HCT116 (cell line): ENCODE results near the gene RMND5A. TPM values are rescaled to one million over a fixed set of nuclear protein-coding genes. Genes with fewer than 3 reads are reported as not detected.

ENCODE experiments used
- ATAC-seq: fragments of 200-7000 bp; cut with Tn5 transposase; 2 replicates; pipeline ENCODE4 v1.9.1; 2020; ENCODE audit warnings: mild to moderate bottlenecking, moderate library complexity
- BruUV-seq: library from RNA; stranded (reverse); fragments of 400-500 nt; replicated peaks from 2 replicates; lab custom pipeline; 2021; lab: Mats Ljungman, UMichigan
- CTCF ChIA-PET: fragments of 300-600 bp; sonication (Branson Sonifier 250); formaldehyde crosslinking; loops from one replicate; lab custom pipeline; 2021; ENCODE audit warnings: antibody characterized with exemption; lab: Charles Lee
- POLR2A ChIA-PET: fragments of 300-600, 350-600 bp; sonication (Branson Sonifier 250); formaldehyde crosslinking; loops from one replicate; lab custom pipeline; 2021; ENCODE audit warnings: antibody characterized with exemption; lab: Charles Lee
- RAD21 ChIA-PET, 2 experiments: fragments of 300-600 bp; sonication (Branson Sonifier 250); formaldehyde crosslinking; loops; one replicate each; lab custom pipeline; 2023; ENCODE audit warnings: low total read pairs in 2 of 2; ENCODE audit not compliant: uncharacterized antibody in 2 of 2, unreplicated experiment in 2 of 2, low non-redundant PET in 1 of 2; lab: Charles Lee
- DNase-seq: peaks from one replicate; pipeline ENCODE4 v3.0.0-alpha.2; 2010; ENCODE audit warnings: low read depth, low spot score
- H2AFZ ChIP-seq: fragments of 200-600 bp; shearing (Covaris generic), sonication (generic); 2 replicates; pipeline ENCODE4 v1.6.1; 2017; ENCODE audit warnings: low read depth, mixed run types, mixed read lengths, antibody characterized with exemption, low read length; ENCODE audit not compliant: poor library complexity, severe bottlenecking
- H3K27ac ChIP-seq: 2 replicates; pipeline ENCODE4 v1.5.1; 2012; ENCODE audit warnings: low read depth, low read length
- H3K27me3 ChIP-seq: fragments of 200-600 bp; sonication (generic); 2 replicates; pipeline ENCODE4 v1.6.1; 2016; ENCODE audit warnings: mixed run types, low read length, mixed read lengths; ENCODE audit not compliant: insufficient read depth
- H3K36me3 ChIP-seq, 2 experiments: fragments of 200-500 bp in 1 of 2; fragments of 200-600 bp in 1 of 2; sonication (Bioruptor generic) in 1 of 2; sonication (generic) in 1 of 2; 2 replicates each; pipeline versions ENCODE4 v1.5.1 to v1.6.1; 2014 to 2016; ENCODE audit warnings: low read length in 2 of 2, inconsistent platforms in 1 of 2, mixed read lengths in 1 of 2, mixed run types in 1 of 2; ENCODE audit not compliant: insufficient read depth in 2 of 2, control insufficient read depth in 1 of 2
- H3K4me1 ChIP-seq, 2 experiments: fragments of 200-600 bp in 1 of 2; sonication (generic) in 1 of 2; 2 replicates each; pipeline versions ENCODE4 v1.5.1 to v1.6.1; 2012 to 2017; ENCODE audit warnings: low read length in 2 of 2, inconsistent platforms in 1 of 2, mild to moderate bottlenecking in 1 of 2, mixed read lengths in 1 of 2, mixed run types in 1 of 2, moderate library complexity in 1 of 2; ENCODE audit not compliant: insufficient read depth in 2 of 2, control insufficient read depth in 1 of 2
- H3K4me2 ChIP-seq: fragments of 200-600 bp; sonication (generic); 2 replicates; pipeline ENCODE4 v1.6.1; 2017; ENCODE audit warnings: mixed run types, low read length, mixed read lengths
- H3K4me3 ChIP-seq, 2 experiments: fragments of 200-600 bp in 1 of 2; sonication (generic) in 1 of 2; replicated peaks in 1 of 2; 2 replicates each; pipeline ENCODE4 v1.5.1; 2011 to 2016; ENCODE audit warnings: low read length in 2 of 2, control low read depth in 1 of 2, low read depth in 1 of 2, mild to moderate bottlenecking in 1 of 2, mixed read lengths in 1 of 2, mixed run types in 1 of 2
- H3K79me2 ChIP-seq: fragments of 200-600 bp; sonication (generic); 2 replicates; pipeline ENCODE4 v1.6.1; 2017; ENCODE audit warnings: mild to moderate bottlenecking, mixed run types, low read length, moderate library complexity, mixed read lengths; ENCODE audit not compliant: insufficient read depth
- H3K9ac ChIP-seq: fragments of 200-600 bp; sonication (generic); 2 replicates; pipeline ENCODE4 v1.6.1; 2016; ENCODE audit warnings: low read length, mixed read lengths
- H3K9me2 ChIP-seq: fragments of 200-600 bp; sonication (generic), shearing (Covaris generic); 2 replicates; pipeline ENCODE4 v1.6.1; 2017; ENCODE audit warnings: mixed run types, mild to moderate bottlenecking, moderate library complexity; ENCODE audit not compliant: insufficient read depth
- H3K9me3 ChIP-seq, 2 experiments: fragments of 200-500 bp in 1 of 2; fragments of 200-600 bp in 1 of 2; sonication (Bioruptor generic) in 1 of 2; sonication (generic) in 1 of 2; 2 replicates each; pipeline ENCODE4 v1.6.1; 2014 to 2017; ENCODE audit warnings: low read length in 2 of 2, mixed read lengths in 2 of 2, inconsistent platforms in 1 of 2, low read depth in 1 of 2, mild to moderate bottlenecking in 1 of 2, mixed run types in 1 of 2, moderate library complexity in 1 of 2; ENCODE audit not compliant: control insufficient read depth in 1 of 2, insufficient read depth in 1 of 2
- H4K20me1 ChIP-seq: fragments of 200-600 bp; sonication (generic), shearing (Covaris generic); 2 replicates; pipeline ENCODE4 v1.6.1; 2017; ENCODE audit warnings: mixed run types, mild to moderate bottlenecking, moderate library complexity; ENCODE audit not compliant: insufficient read depth
- CEBPB ChIP-seq: IDR thresholded peaks from 2 replicates; pipeline ENCODE4 v1.6.1; 2012; ENCODE audit warnings: low read depth
- EZH2 ChIP-seq: fragments of 200-600 bp; sonication (generic); IDR thresholded peaks from 2 replicates; pipeline ENCODE4 v1.6.1; 2017; ENCODE audit warnings: antibody characterized with exemption, mixed run types
- EZH2phosphoT487 ChIP-seq: fragments of 200-600 bp; IDR thresholded peaks from 2 replicates; pipeline ENCODE4 v1.6.1; 2018; ENCODE audit warnings: antibody characterized with exemption, borderline replicate concordance
- FOSL1 ChIP-seq: IDR thresholded peaks from 2 replicates; pipeline ENCODE4 v1.6.1; 2012; ENCODE audit warnings: low read depth
- POLR2A ChIP-seq: IDR thresholded peaks from 2 replicates; pipeline ENCODE4 v1.7.0; 2011; ENCODE audit warnings: borderline replicate concordance; ENCODE audit not compliant: insufficient read depth, insufficient read length; ENCODE audit errors: extremely low read depth
- POLR2AphosphoS5 ChIP-seq: IDR thresholded peaks from 2 replicates; pipeline ENCODE4 v1.6.1; 2011; ENCODE audit warnings: mild to moderate bottlenecking, low read depth, low read length, moderate library complexity
- RAD21 ChIP-seq: IDR thresholded peaks from 2 replicates; pipeline ENCODE4 v1.6.1; 2012; ENCODE audit warnings: low read depth, mild to moderate bottlenecking
- REST ChIP-seq: IDR thresholded peaks from 2 replicates; pipeline ENCODE4 v1.6.1; 2012; ENCODE audit warnings: low read depth
- SIN3A ChIP-seq: IDR thresholded peaks from 2 replicates; pipeline ENCODE4 v1.6.1; 2012; ENCODE audit warnings: low read depth
- SP1 ChIP-seq: IDR thresholded peaks from 2 replicates; pipeline ENCODE4 v1.6.1; 2012; ENCODE audit warnings: low read depth
- TCF7L2 ChIP-seq: IDR thresholded peaks from 2 replicates; pipeline ENCODE4 v1.7.0; 2011; ENCODE audit warnings: borderline replicate concordance, inconsistent platforms; ENCODE audit not compliant: insufficient read depth, insufficient read length; ENCODE audit errors: extremely low read depth
- ZBTB33 ChIP-seq: IDR thresholded peaks from 2 replicates; pipeline ENCODE4 v1.6.1; 2011; ENCODE audit warnings: mild to moderate bottlenecking, low read length, moderate library complexity; ENCODE audit not compliant: insufficient replicate concordance; ENCODE audit errors: extremely low read depth
- ZFX ChIP-seq: fragments of 450-650 bp; IDR thresholded peaks from 2 replicates; pipeline ENCODE4 v1.6.1; 2017
- ZNF274 ChIP-seq: fragments of 200-500 bp; sonication (Bioruptor generic); IDR thresholded peaks from 2 replicates; pipeline ENCODE4 v1.6.1; 2014; ENCODE audit warnings: mild to moderate bottlenecking, low read depth, low read length, inconsistent platforms
- intact Hi-C: fragments of 100-400 bp; cut with micrococcal nuclease; formaldehyde crosslinking; loops from 2 replicates; pipeline ENCODE4 v1.10.0; 2022
- total RNA-seq: library from RNA; stranded (reverse); gene quantifications from one replicate; pipeline ENCODE4 v1.2.1, GENCODE V29; 2021; ENCODE audit not compliant: unreplicated experiment
- TF ChIP-seq, protein P1 (sequence below), 3 experiments: fragments of 200-600 bp in 1 of 3; sonication (generic) in 1 of 3; IDR thresholded peaks in 2 of 3; conservative IDR thresholded peaks in 1 of 3; 2 replicates each; pipeline ENCODE4 v1.5.1; 2012 to 2017; ENCODE audit warnings: low read depth in 2 of 3, low read length in 2 of 3, antibody characterized with exemption in 1 of 3, borderline replicate concordance in 1 of 3, control low read depth in 1 of 3, mild to moderate bottlenecking in 1 of 3, mixed read lengths in 1 of 3, mixed run types in 1 of 3, moderate library complexity in 1 of 3; ENCODE audit not compliant: insufficient read depth in 1 of 3
- TF ChIP-seq, protein P2 (sequence below): IDR thresholded peaks from 2 replicates; pipeline ENCODE4 v1.6.1; 2012

Gene RMND5A
- total RNA-seq, 1 experiment from 2014 or later: 32.4 TPM

GRCh38 chr2:86753606-86754005 is 33.5 kb downstream of the RMND5A start (continued):
- TF ChIP-seq FOSL1 (no peak), SP1 (no peak), ZFX (no peak), SIN3A (no peak)

- H3K9ac ChIP-seq: no peak overlapping the region
- intact Hi-C loops: no loop called here
- ATAC-seq (no peak), DNase-seq (no peak)
- no peaks in the 10 kb centered on the region for H3K4me1 ChIP-seq
- no peak overlapping the region for H3K4me3 ChIP-seq
- ChIA-PET CTCF (no interaction called here), POLR2A (no interaction called here), RAD21 (no interaction called here)
- H3K9me2 ChIP-seq: no peaks in the 10 kb centered on the region
- no peak overlapping the region for H3K27ac ChIP-seq
- H3K27me3 ChIP-seq: no peaks in the 10 kb centered on the region
- H3K9me3 ChIP-seq: no peaks in the 10 kb centered on the region
- no peak overlapping the region for H3K4me2 ChIP-seq
- BruUV-seq: no TSS peak
- H2AFZ ChIP-seq: no peak overlapping the region
- H4K20me1 ChIP-seq: no peaks in the 10 kb centered on the region
- no peak for TF ChIP-seq EZH2
- TF ChIP-seq REST: no peak
- no peak for TF ChIP-seq EZH2phosphoT487
- TF ChIP-seq ZNF274: no peak
- TF ChIP-seq POLR2AphosphoS5: no peak
- no peak for TF ChIP-seq POLR2A
- TF ChIP-seq, protein P1, sequence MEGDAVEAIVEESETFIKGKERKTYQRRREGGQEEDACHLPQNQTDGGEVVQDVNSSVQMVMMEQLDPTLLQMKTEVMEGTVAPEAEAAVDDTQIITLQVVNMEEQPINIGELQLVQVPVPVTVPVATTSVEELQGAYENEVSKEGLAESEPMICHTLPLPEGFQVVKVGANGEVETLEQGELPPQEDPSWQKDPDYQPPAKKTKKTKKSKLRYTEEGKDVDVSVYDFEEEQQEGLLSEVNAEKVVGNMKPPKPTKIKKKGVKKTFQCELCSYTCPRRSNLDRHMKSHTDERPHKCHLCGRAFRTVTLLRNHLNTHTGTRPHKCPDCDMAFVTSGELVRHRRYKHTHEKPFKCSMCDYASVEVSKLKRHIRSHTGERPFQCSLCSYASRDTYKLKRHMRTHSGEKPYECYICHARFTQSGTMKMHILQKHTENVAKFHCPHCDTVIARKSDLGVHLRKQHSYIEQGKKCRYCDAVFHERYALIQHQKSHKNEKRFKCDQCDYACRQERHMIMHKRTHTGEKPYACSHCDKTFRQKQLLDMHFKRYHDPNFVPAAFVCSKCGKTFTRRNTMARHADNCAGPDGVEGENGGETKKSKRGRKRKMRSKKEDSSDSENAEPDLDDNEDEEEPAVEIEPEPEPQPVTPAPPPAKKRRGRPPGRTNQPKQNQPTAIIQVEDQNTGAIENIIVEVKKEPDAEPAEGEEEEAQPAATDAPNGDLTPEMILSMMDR (IDR thresholded peaks at IDR 0.05 in 2 of 3, conservative IDR thresholded peaks at IDR 0.05 in 1 of 3; ENCODE audit: borderline replicate concordance in 1 of 3, insufficient read depth in 1 of 3, low read depth in 2 of 3, low read length in 2 of 3): no peak
- TF ChIP-seq FOSL1: no peak
- TF ChIP-seq SIN3A: no peak
- TF ChIP-seq RAD21: no peak
- TF ChIP-seq, protein P2, sequence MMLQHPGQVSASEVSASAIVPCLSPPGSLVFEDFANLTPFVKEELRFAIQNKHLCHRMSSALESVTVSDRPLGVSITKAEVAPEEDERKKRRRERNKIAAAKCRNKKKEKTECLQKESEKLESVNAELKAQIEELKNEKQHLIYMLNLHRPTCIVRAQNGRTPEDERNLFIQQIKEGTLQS: no peak
- TF ChIP-seq ZFX: no peak
- TF ChIP-seq ZBTB33: no peak
- no peak for TF ChIP-seq TCF7L2
- no peak for TF ChIP-seq CEBPB
- H3K79me2 ChIP-seq: peaks cover 42% of the 10 kb centered on the region
- H3K36me3 ChIP-seq: peaks cover 5 to 19% of the 10 kb centered on the region in 2 experiments; a peak in 3 of 4 replicates
These were observed 38.3 kb downstream of the RMND5A start for GRCh38 chr2:86758405-86758804.
